Activated CD8-positive, alpha-beta T cell treated with anti-CD3 and anti-CD28 coated beads, Interleukin-2, amount 10 ng/mL, durations not matched to agents 7 days and 5 days (primary cell): ENCODE measurements around the gene STKLD1. TPM values are rescaled to one million over a fixed set of nuclear protein-coding genes. Genes with fewer than 3 reads are reported as not detected.

Experiments
- ATAC-seq: fragments of 150-1000 bp; cut with Tn5 transposase; one replicate; pipeline ENCODE4 v1.10.0; 2021; ENCODE audit warnings: moderate library complexity
- CTCF ChIA-PET: fragments of 350-600 bp; sonication (Branson Sonifier 250); formaldehyde crosslinking; loops from one replicate; lab custom pipeline; 2021; ENCODE audit warnings: antibody characterized with exemption; lab: Charles Lee
- POLR2A ChIA-PET: fragments of 350-600 bp; sonication (Branson Sonifier 250); formaldehyde crosslinking; loops from one replicate; lab custom pipeline; 2021; ENCODE audit warnings: antibody characterized with exemption; lab: Charles Lee
- DNase-seq: peaks from one replicate; pipeline ENCODE4 v3.0.0-alpha.2; 2020
- H3K27ac Mint-ChIP-seq: one replicate; pipeline ENCODE4 v1.8.0; 2021; ENCODE audit warnings: mild to moderate bottlenecking, mixed read lengths
- H3K27me3 Mint-ChIP-seq: one replicate; pipeline ENCODE4 v1.8.0; 2021; ENCODE audit warnings: low read depth, mixed read lengths
- H3K36me3 Mint-ChIP-seq: one replicate; pipeline ENCODE4 v1.8.0; 2021; ENCODE audit warnings: low read depth, mixed read lengths
- H3K4me1 Mint-ChIP-seq: one replicate; pipeline ENCODE4 v1.8.0; 2021; ENCODE audit warnings: low read depth, mixed read lengths
- H3K4me3 Mint-ChIP-seq: one replicate; pipeline ENCODE4 v1.8.0; 2021; ENCODE audit warnings: mild to moderate bottlenecking, mixed read lengths
- H3K9me3 Mint-ChIP-seq: one replicate; pipeline ENCODE4 v1.8.0; 2022; ENCODE audit warnings: mixed read lengths; ENCODE audit not compliant: insufficient read depth
- total RNA-seq, 2 experiments: library from RNA; stranded (reverse); gene quantifications; one replicate each; pipeline ENCODE4 v1.2.3, GENCODE V29; 2021

Gene STKLD1
- total RNA-seq, 2 experiments from 2014 or later, result 0.71 to 0.76 TPM

- ChIA-PET CTCF (interaction anchor here (0.8 to 2.4 kb wide), 8 partner anchors 17 to 232 kb away, joined by 3 to 10 read pairs (median 3); partner anchors contain the start of gene SLC2A6), POLR2A (interaction anchor here (0.5 to 2.2 kb wide), 5 partner anchors 17 to 386 kb away, joined by 3 to 5 read pairs (median 4); no protein-coding TSS in a partner anchor)
- peak; percentile 92 for ATAC-seq
- peak within 1 kb of the TSS; percentile 93 for H3K4me3 Mint-ChIP-seq
- DNase-seq, result peak; percentile 92
- H3K9me3 Mint-ChIP-seq, result no peaks in the 10 kb centered on the region
- H3K27me3 Mint-ChIP-seq, result no peaks in the 10 kb centered on the region
- H3K27ac Mint-ChIP-seq, result peak within 1 kb of the TSS; percentile 95
- peaks cover 33% of the 10 kb centered on the region for H3K36me3 Mint-ChIP-seq
- peaks cover 64% of the 10 kb centered on the region for H3K4me1 Mint-ChIP-seq
These were observed 41.6 kb downstream of the STKLD1 start, which contains the start of gene REXO4 for GRCh38 chr9:133417541-133418461. Gene REXO4, minus strand, starts transcription at chr9:133418010. Its CDS starts 166 bp downstream, at chr9:133417844.

GRCh38 chr9:133419005-133419404 lies 42.8 kb downstream of the STKLD1 start:
- CTCF ChIA-PET, result interaction anchor here (0.8 to 2.4 kb wide), 3 partner anchors 48 to 233 kb away, joined by 3 to 7 read pairs (median 3); no protein-coding TSS in a partner anchor
- POLR2A ChIA-PET, result interaction anchor here (2.2 kb wide), 1 partner anchor 64 kb away, joined by 4 read pairs; no protein-coding TSS in a partner anchor
- ATAC-seq (no peak), DNase-seq (no peak)
- H3K27ac Mint-ChIP-seq, result peak overlapping the region; percentile 95
- no peaks in the 10 kb centered on the region for H3K9me3 Mint-ChIP-seq
- peak overlapping the region; percentile 93 for H3K4me3 Mint-ChIP-seq
- peaks cover 24% of the 10 kb centered on the region for H3K36me3 Mint-ChIP-seq
- peaks cover 61% of the 10 kb centered on the region for H3K4me1 Mint-ChIP-seq
- H3K27me3 Mint-ChIP-seq, result no peaks in the 10 kb centered on the region

- POLR2A ChIA-PET, result no interaction called here
- H3K4me1 Mint-ChIP-seq, result peaks cover 48% of the 10 kb centered on the region
- no peaks in the 10 kb centered on the region for H3K9me3 Mint-ChIP-seq
- no peaks in the 10 kb centered on the region for H3K27me3 Mint-ChIP-seq
- CTCF ChIA-PET, result interaction anchor here (1.1 to 1.6 kb wide), 3 partner anchors 50 to 90 kb away, joined by 3 to 5 read pairs (median 4); no protein-coding TSS in a partner anchor
- H3K4me3 Mint-ChIP-seq, result no peak overlapping the region
- ATAC-seq, result no peak
- peak overlapping the region; percentile 20 for H3K27ac Mint-ChIP-seq
- DNase-seq, result no peak
- peaks cover 12% of the 10 kb centered on the region for H3K36me3 Mint-ChIP-seq
These were observed 44.2 kb downstream of the STKLD1 start for GRCh38 chr9:133420392-133420827.

- DNase-seq (peak; percentile 43), ATAC-seq (no peak)
- H3K9me3 Mint-ChIP-seq, result no peaks in the 10 kb centered on the region
- H3K36me3 Mint-ChIP-seq, result peaks cover 2% of the 10 kb centered on the region
- CTCF ChIA-PET, result interaction anchor here (0.6 to 1.6 kb wide), 3 partner anchors 51 to 302 kb away, joined by 3 to 5 read pairs (median 4); no protein-coding TSS in a partner anchor
- no peak within 1 kb of the TSS for H3K27ac Mint-ChIP-seq
- no peak within 1 kb of the TSS for H3K4me3 Mint-ChIP-seq
- peaks cover 34% of the 10 kb centered on the region for H3K4me1 Mint-ChIP-seq
- POLR2A ChIA-PET, result interaction anchor here (0.8 kb wide), 1 partner anchor 74 kb away, joined by 3 read pairs; the partner anchor contains the start of genes MED22 and RPL7A
- peaks cover 2% of the 10 kb centered on the region for H3K27me3 Mint-ChIP-seq
These were observed 45.7 kb downstream of the STKLD1 start, which contains the start of gene ADAMTS13 for GRCh38 chr9:133421615-133422542. Gene ADAMTS13, plus strand, starts transcription at chr9:133422367. Its CDS starts 77 bp downstream, at chr9:133422444.

- no peak overlapping the region for H3K27ac Mint-ChIP-seq
- ATAC-seq (no peak), DNase-seq (no peak)
- CTCF ChIA-PET, result no interaction called here
- peaks cover 14% of the 10 kb centered on the region for H3K27me3 Mint-ChIP-seq
- H3K4me3 Mint-ChIP-seq, result no peak overlapping the region
- H3K4me1 Mint-ChIP-seq, result peaks cover 28% of the 10 kb centered on the region
- POLR2A ChIA-PET, result no interaction called here
- peaks cover 2% of the 10 kb centered on the region for H3K36me3 Mint-ChIP-seq
- no peaks in the 10 kb centered on the region for H3K9me3 Mint-ChIP-seq
These were observed 47.0 kb downstream of the STKLD1 start for GRCh38 chr9:133423216-133423615.

- CTCF ChIA-PET, result no interaction called here
- Mint-ChIP-seq H3K4me1 (peaks cover 19% of the 10 kb centered on the region), H3K27ac (no peak overlapping the region), H3K4me3 (no peak overlapping the region), H3K36me3 (no peaks in the 10 kb centered on the region), H3K27me3 (peaks cover 14% of the 10 kb centered on the region), H3K9me3 (no peaks in the 10 kb centered on the region)
- POLR2A ChIA-PET, result no interaction called here
- DNase-seq, result no peak
- no peak for ATAC-seq
These were observed 48.0 kb downstream of the STKLD1 start for GRCh38 chr9:133424187-133424586.

GRCh38 chr9:133425049-133425632 lies 49.0 kb downstream of the STKLD1 start:
- CTCF ChIA-PET, result no interaction called here
- H3K36me3 Mint-ChIP-seq, result no peaks in the 10 kb centered on the region
- H3K4me1 Mint-ChIP-seq, result peaks cover 20% of the 10 kb centered on the region
- H3K27ac Mint-ChIP-seq, result no peak overlapping the region
- H3K4me3 Mint-ChIP-seq, result no peak overlapping the region
- DNase-seq (no peak), ATAC-seq (no peak)
- POLR2A ChIA-PET, result no interaction called here
- H3K9me3 Mint-ChIP-seq, result no peaks in the 10 kb centered on the region
- H3K27me3 Mint-ChIP-seq, result peaks cover 14% of the 10 kb centered on the region

GRCh38 chr9:133426011-133426410 lies 49.8 kb downstream of the STKLD1 start:
- ChIA-PET POLR2A (interaction anchor here (0.6 kb wide), 1 partner anchor 13 kb away, joined by 4 read pairs; no protein-coding TSS in a partner anchor), CTCF (no interaction called here)
- peaks cover 16% of the 10 kb centered on the region for H3K4me1 Mint-ChIP-seq
- DNase-seq, result no peak
- no peak for ATAC-seq
- H3K36me3 Mint-ChIP-seq, result no peaks in the 10 kb centered on the region
- no peaks in the 10 kb centered on the region for H3K9me3 Mint-ChIP-seq
- no peak overlapping the region for H3K4me3 Mint-ChIP-seq
- H3K27me3 Mint-ChIP-seq, result peaks cover 17% of the 10 kb centered on the region
- H3K27ac Mint-ChIP-seq, result no peak overlapping the region

GRCh38 chr9:133427658-133428348 lies 51.6 kb downstream of the STKLD1 start:
- ATAC-seq (no peak), DNase-seq (no peak)
- ChIA-PET POLR2A (no interaction called here), CTCF (no interaction called here)
- Mint-ChIP-seq H3K9me3 (no peaks in the 10 kb centered on the region), H3K27me3 (peaks cover 17% of the 10 kb centered on the region), H3K36me3 (no peaks in the 10 kb centered on the region), H3K27ac (no peak overlapping the region), H3K4me3 (peak overlapping the region; percentile 38), H3K4me1 (peaks cover 9% of the 10 kb centered on the region)

GRCh38 chr9:133428617-133429101 lies 52.5 kb downstream of the STKLD1 start:
- ATAC-seq, result peak; percentile 51
- Mint-ChIP-seq H3K9me3 (no peaks in the 10 kb centered on the region), H3K27me3 (peaks cover 17% of the 10 kb centered on the region), H3K36me3 (no peaks in the 10 kb centered on the region), H3K27ac (no peak overlapping the region), H3K4me1 (peaks cover 9% of the 10 kb centered on the region), H3K4me3 (no peak overlapping the region)
- no peak for DNase-seq
- ChIA-PET POLR2A (no interaction called here), CTCF (no interaction called here)
